ENCODE measurements around the gene DHH.
"Not testable (repeated sequence)": the region's sequence is repeated elsewhere in the genome, so short reads cannot be mapped to it uniquely, and the experiment has no call there.

Gene DHH

DNA sequence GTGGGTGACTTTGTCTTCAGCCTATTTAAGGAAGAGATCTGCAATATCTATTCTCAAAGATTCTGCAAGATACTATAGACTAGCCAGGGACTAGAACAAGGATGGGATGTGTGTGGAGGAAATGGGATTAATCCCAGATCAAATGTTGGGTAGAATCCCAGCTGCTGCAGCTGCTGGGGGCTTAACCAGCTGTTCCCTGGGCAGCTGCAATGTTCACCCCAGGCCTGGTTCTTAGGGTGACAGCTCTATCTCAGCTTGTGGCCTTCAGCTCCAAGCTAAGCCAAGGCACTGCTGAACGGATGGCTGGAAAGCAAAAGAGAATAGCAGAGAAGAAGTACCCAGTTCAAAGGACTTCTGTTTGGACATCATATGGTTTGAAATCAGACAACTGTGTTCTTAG lies 14.8 kb downstream of the DHH start:
- no peak for DNase-seq (ENCODE audit: low read depth in 4 of 4, low spot score in 1 of 4)

- DNase-seq (ENCODE audit: low read depth in 4 of 4, low spot score in 1 of 4) = no peak
Observed at GRCh38 chr12:49070971-49071370, 23.6 kb downstream of the DHH start.

DNA sequence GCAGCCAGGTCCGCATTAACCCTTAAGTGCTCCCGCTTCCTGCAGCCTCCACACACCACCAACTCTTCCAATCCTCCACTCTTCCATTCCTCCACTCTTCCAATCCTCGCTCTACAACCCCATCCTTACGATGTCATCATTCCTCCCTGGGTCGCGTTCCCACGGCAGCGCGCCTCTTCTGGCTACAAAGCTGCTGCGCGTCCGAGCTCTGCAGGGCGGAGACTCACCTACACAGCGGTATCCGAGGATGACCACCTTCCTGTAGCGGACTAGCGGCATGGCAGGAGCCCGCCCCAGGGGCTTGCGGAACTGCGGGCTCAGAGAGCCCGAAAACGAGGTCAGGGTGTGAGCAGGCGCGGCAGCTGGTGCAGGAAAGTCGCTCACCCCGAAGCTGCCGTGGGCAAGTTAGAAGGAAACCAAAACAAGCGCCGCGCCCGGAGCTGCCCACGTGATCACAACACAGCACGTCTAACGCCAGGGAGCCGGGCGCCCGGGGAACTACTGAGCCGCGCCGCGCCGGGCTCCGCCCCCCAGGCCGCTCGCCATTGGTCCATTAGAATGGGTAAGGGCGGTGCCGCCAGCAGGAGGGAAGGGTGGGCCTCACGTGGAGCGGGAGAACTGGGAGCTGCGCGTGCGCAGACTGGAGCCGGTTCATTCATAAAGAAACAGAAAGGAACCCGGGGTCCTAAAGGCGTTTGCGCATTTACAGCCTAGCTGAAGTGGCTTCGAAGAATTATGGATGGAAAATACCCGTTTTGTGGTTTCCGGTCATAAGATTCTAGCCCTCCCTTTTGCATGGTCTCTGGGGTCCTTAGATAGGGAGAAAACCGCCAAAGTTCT lies 24.9 kb downstream of the DHH start, which contains the start of gene RHEBL1:
Gene RHEBL1, minus strand, starts transcription at position 473 of the 840 bp plus-strand sequence. Its CDS starts 194 bp downstream, at position 279.
- peak; percentile 95 to 98 (median 98) for DNase-seq (ENCODE audit: low read depth in 4 of 4, low spot score in 1 of 4)

DNA sequence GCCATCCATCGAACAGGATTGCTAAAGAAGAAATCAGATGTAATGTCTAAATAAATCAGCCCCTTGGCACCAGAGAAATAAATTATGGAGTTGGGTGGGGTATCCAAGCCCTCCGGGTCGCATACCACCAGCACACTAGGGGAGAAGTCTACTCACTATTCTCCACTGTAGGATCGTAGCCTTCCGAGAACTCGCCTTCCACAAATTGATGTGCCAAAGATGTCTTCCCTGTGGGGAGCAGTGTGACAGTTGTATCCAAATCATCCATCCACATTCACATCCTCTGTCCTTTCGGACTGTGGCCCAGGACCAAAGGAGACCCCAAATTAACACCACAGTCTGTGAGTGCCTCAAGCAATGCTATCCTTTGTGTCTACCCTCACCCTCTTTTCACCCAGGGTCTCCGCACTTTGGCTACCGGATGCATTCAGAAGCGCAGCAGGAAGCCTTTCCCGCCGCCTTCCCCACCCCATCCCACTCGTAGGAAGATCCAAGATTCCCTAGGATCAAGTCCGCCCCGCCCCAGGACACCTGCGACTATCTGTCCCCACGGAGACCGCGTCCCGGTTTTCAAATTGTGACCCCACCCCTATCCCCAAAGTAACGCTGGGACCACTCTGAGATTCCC lies 25.6 kb downstream of the DHH start:
- DNase-seq (ENCODE audit: low read depth in 4 of 4, low spot score in 1 of 4) = no peak

DNA sequence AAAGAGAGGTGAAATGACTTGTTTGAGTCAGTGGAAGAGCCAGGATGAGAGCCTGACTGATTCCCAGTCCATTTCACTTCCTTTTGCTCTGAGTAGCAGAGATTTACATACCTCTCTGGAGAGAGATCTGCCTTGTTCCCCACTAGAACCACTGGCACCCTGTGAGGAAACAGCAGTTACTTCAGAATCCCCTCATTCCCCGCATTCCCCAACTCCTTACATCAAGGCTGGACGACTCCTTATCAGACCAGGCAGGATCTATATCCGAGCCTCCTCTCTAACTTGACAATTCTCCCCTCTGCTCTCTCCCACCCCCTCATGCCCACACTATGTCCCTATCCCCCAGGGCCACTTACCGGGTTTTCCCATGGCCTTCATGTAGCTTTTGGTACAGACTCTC lies 28.5 kb downstream of the DHH start:
- DNase-seq (ENCODE audit: low read depth in 4 of 4, low spot score in 1 of 4) = no peak

DNA sequence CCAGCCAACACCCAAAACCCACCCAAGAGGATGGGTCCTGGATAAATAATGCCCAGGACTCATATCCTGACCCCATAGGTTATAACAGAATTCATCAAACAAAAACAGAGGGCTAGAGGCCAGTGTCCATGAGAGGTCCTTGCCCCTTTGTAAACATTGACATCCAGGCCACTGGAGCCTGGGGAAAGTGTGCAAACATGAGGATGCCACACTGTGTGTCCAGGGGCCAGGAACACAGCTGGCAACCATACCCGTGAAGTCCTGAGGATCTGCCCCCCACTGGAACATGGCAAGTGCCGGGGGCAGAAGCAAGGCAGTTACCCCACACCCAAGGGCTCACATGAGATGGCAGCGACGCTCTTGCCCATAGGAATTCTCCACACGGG lies 29.8 kb downstream of the DHH start:
- no peak for DNase-seq (ENCODE audit: low read depth in 4 of 4, low spot score in 1 of 4)

DNA sequence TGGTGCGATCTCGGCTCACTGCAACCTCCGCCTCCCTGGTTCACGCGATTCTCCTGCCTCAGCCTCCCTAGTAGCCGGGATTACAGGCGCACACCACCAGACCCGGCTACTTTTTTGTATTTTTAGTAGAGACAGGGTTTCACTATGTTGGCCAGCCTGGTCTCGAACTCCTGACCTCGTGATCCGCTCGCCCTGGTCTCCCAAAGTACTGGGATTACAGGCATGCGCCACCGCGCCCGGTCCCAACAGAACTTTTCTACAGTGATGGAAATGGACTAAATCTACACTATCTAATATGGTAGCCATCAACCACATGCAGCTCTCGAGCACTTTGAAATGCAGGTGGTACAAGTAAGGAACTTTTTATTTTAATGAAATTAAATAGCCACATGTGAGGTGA lies 32.7 kb downstream of the DHH start:
- DNase-seq (ENCODE audit: low read depth in 4 of 4, low spot score in 1 of 4) = not testable (repeated sequence)

GRCh38 chr12:49061157-49061650 lies 33.4 kb downstream of the DHH start:
- DNase-seq (ENCODE audit: low read depth in 4 of 4, low spot score in 1 of 4) = no peak

DNA sequence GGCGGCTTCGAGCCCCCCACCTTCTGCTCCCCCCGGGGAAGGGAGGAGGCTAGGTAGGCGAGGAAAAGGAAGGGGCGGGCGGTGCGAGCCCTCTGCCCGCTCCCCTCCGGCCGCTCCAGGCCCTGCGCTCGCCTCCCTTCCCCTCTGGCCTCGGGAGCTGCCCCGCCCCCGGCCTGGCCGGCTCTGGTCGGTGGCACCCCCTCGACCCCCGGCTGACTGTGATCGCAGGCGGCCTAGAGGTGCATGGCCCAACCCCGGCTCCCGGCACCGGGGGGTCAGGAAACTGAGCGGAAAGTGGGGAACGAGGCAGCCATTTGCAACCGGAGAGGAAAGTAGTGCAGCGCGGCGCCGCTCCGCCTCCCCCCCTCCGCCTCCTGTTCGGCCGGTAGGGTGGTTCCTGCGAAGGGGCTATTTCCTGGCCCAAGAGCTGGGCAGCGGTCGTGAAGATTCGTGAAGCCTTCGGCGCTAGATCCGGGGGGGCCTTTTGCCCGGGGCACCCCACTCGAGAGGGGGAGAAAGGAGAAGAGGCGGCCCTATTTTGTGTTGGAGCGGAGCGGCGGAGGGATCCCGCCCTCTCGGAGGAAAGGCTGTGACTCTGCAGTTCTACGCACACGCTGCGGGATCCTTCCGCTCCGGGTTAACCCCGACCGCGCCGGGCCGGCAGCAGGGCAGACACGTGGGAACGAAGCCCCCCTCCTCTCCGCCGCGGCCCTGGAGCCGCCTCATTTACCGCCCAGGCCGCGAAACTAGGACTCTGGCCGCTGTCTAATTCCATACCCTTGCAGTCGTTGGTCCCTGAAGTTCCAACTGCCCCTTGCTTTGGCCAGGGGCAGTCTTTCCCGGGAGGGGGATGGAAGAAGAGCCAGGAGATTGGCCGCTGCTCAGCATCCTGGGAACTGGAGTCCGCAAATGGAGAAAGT lies 34.1 kb downstream of the DHH start, which contains the start of gene KMT2D:
Gene KMT2D, minus strand, starts transcription at position 558 of the 920 bp plus-strand sequence. CDS start 5,470 bp downstream, outside the sequence.
- peak; percentile 65 to 89 (median 78) for DNase-seq (ENCODE audit: low read depth in 4 of 4, low spot score in 1 of 4)

- no peak for DNase-seq (ENCODE audit: low read depth in 4 of 4, low spot score in 1 of 4)
Observed at GRCh38 chr12:49059299-49060171, 35.1 kb downstream of the DHH start.

DNA sequence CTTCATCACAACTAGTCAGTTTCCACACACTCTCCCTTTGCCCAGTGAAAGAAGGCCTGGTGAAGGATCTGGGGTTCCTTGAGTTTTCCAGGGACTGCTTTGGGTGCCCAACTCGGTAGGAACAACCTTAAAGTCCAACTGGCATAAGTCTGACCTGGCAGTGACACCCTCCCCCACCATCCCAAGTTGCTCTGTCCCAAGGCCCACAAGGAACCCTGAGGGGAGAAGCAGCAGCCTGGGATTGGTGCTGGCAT lies 35.6 kb downstream of the DHH start:
- DNase-seq (ENCODE audit: low read depth in 4 of 4, low spot score in 1 of 4) = no peak

- DNase-seq (ENCODE audit: low read depth in 4 of 4, low spot score in 1 of 4) = no peak
Observed at GRCh38 chr12:49058366-49059044, 36.1 kb downstream of the DHH start.

DNA sequence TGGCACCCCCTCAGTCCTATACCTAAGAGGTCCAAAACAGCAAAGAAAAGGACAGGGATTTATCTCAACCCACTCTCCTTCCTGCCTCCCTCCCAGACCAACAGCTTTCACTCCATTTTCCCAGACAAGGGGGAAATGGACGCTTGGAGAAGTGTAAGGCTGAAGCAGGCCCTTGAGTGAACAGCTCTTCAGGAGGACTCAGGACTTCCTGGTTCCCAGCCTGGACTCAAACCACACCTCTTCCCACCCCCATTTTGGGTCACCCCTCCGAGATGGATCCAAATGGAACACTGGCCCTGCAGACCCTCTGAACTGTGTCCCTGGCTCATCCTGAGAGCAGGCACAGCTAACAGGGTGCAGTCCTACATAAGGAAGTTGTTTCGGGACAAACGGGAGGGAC lies 36.7 kb downstream of the DHH start:
- DNase-seq (ENCODE audit: low read depth in 4 of 4, low spot score in 1 of 4) = no peak

- peak in 2 of 4 experiments; percentile 20 to 22 for DNase-seq (ENCODE audit: low read depth in 4 of 4, low spot score in 1 of 4)
Observed at GRCh38 chr12:49055978-49056754, 38.4 kb downstream of the DHH start.

DNA sequence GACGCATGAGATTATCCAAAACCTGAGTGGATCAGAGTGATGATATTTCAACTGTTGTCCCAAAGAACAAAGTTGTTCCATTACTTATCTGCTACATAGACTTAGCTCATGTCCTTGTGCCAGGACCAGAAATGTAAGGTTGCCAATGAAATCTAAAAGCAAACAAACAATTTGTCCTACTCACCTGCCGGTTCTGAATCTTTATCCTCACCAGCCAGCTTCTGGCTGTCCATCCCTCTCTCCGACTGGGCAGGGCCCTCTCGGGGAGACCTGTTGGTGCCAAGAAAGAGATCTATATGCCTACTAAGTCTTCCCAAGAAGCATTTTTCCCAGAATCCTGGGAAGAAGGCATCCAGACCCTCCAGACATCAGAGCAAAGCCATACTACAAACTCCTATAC lies 39.5 kb downstream of the DHH start:
- DNase-seq (ENCODE audit: low read depth in 4 of 4, low spot score in 1 of 4) = no peak

DNA sequence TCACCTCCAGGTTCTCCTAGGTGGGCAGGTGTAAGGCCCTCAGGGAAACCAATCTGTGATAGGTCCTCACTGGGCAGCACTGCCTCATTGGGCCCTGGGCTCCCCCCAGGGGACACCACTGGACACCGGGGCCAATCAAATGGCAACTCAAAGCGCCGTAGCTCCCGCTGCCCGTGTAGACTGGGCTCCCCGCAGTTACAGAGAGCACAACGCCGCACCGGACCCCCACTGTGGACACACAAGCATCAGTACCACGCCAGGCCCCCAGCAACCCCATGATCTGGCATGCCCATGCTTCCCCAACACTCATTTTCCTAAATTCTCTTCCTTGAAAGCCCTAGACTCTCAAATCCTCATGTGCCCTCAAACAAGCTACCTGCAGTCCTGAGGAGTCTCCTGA lies 40.1 kb downstream of the DHH start:
- no peak for DNase-seq (ENCODE audit: low read depth in 4 of 4, low spot score in 1 of 4)

DNA sequence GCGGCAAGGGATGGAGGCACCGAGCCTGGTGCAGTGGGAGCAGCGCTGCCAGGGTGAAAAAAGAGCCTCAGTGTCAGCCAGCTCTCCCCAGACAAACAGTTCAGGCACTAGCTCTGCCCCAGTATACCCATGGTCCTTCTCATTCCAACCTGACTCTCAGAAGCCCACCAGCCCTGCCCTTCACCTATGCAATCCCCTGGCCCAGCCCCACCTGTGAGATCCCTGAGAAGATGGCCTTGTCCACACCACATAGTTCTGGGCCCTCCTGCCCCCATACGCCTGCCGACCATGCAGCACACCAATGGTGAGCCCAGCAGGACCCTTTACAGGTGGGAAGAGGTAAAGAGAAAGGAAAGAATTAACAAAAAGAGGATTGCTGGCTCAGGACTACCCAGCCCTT lies 40.5 kb downstream of the DHH start:
- no peak for DNase-seq (ENCODE audit: low read depth in 4 of 4, low spot score in 1 of 4)

DNA sequence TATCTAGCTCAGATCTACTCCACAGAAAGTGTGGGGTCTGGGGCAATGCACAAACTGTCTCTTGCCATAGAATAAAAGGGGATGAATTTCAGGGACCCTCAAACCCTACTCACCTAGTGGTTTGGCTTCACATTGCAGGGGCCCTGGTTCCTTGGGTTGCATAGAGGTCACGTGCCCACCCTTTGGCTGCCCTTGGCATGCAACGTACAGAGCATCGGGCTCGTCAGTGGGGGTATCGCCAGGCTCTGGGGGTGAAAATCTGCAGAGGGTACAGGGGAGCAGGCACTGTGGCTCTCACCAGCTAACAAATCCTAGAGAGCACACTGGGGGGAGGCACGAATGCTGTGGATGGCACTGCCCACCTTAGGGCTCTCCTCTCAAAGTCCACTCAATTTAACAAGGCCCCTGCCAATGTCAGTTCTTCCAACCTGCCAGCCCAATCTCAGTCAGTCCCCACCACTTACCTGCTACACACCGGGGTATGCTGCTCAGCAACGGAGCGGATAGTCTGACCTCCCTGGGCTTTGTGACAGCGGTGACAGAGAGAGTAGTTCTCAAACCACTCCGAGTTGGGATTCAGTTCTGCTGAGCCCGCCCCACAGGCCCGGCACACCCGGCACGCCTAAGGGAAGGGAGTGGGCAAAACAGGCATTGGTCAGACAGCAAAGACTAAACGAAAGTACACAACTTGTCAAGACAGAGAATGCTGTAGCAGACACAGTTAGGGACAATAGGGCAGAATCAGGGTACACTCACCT lies 42.0 kb downstream of the DHH start:
- DNase-seq (ENCODE audit: low read depth in 4 of 4, low spot score in 1 of 4) = no peak
